ENCODE results near the gene CTAGE4.
"Not testable (repeated sequence)": the region's sequence is repeated elsewhere in the genome, so short reads cannot be mapped to it uniquely, and the experiment has no call there.

- not testable (repeated sequence) for TF ChIP-seq CTCF, EZH2 (IDR thresholded peaks at IDR 0.05)
Observed at GRCh38 chr7:144228810-144229209, 45.5 kb downstream of the CTAGE4 start.
